Fibroblast of mammary gland (primary cell): ENCODE results near the gene IGFBP6.

Experiments
- DNase-seq: peaks from one replicate; pipeline ENCODE4 v3.0.0-alpha.2; 2010; ENCODE audit warnings: low read depth
- H3K4me3 ChIP-seq: 2 replicates; pipeline ENCODE4 v1.5.1; 2011; ENCODE audit warnings: low read depth, mild to moderate bottlenecking, low read length, moderate library complexity; ENCODE audit not compliant: control insufficient read depth
- TF ChIP-seq, protein P1 (sequence below): conservative IDR thresholded peaks from 2 replicates; pipeline ENCODE4 v1.5.1; 2011; ENCODE audit warnings: low read depth, low read length, inconsistent platforms; ENCODE audit not compliant: control insufficient read depth, insufficient read depth

Gene IGFBP6

DNA sequence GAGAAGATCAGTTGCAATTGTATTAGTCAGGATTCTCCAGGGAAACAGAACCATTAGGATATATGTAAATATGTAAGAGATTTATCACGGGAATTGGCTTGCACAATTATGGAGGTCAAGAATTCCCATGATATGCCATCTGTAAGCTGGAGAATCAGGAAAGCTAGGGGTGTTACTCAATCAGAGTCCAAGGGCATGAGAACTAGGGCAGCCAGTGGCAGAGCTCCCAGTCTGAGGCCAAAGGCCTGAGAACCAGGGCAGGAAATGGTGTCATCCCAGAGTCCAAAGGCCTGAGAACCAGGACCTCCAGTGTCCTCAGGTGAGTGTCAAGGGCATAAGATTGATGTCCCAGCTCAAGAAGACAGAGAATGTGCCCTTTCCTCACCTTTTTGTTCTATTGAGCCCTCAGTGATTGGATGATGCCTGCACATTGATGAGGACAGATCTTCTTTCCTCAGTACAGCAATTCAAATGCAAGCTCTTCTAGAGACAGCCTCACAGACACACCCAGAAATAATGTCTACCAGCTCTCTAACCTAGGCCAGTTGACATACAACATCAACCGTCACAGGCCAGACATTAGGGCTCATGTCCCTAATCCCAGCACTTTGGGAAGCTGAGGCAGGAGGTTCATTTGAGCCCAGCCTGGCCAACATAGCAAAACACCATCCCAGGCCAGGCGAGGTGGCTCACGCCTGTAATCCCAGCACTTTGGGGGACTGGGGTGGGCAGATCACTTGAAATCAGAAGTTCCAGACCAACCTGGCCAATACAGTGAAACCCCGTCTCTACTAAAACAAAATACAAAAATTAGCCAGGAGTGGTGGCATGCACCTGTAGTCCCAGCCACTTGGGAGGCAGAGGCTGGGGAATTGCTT lies 48.2 kb downstream of the IGFBP6 start:
- H3K4me3 ChIP-seq = no peak overlapping the region
- DNase-seq = peak; percentile 94

DNA sequence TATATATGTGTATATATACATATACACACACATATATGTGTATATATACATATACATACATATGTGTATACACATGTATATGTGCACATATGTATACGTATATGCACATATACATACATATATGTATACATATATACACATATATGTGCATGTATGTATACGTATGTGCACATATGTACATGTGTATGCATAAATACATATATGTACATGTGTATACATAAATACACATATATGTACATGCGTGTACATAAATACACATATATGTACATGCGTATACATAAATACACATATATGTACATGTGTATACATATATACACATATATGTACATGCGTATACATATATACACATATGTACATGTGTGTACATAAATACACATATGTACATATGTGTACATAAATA lies 49.7 kb downstream of the IGFBP6 start:
- TF ChIP-seq, protein P1, sequence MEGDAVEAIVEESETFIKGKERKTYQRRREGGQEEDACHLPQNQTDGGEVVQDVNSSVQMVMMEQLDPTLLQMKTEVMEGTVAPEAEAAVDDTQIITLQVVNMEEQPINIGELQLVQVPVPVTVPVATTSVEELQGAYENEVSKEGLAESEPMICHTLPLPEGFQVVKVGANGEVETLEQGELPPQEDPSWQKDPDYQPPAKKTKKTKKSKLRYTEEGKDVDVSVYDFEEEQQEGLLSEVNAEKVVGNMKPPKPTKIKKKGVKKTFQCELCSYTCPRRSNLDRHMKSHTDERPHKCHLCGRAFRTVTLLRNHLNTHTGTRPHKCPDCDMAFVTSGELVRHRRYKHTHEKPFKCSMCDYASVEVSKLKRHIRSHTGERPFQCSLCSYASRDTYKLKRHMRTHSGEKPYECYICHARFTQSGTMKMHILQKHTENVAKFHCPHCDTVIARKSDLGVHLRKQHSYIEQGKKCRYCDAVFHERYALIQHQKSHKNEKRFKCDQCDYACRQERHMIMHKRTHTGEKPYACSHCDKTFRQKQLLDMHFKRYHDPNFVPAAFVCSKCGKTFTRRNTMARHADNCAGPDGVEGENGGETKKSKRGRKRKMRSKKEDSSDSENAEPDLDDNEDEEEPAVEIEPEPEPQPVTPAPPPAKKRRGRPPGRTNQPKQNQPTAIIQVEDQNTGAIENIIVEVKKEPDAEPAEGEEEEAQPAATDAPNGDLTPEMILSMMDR = no peak
- no peak overlapping the region for H3K4me3 ChIP-seq
- no peak for DNase-seq

More for the DNA sequence above, 48.2 kb downstream of the IGFBP6 start:
- TF ChIP-seq, protein P1 = no peak

DNA sequence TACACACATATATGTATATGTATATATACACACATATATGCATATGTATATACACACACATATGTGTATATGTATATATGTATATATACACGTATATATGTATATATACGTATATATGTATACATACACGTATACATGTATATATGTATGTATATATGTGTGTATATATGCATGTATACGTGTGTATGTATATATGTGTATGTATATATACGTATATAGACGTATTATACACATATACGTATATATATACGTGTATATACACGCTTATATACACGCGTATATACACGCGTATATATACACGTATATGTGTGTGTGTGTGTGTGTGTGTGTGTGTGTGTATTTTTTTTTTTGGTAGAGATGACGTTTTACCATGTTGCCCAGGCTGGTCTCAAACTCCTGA lies 50.2 kb downstream of the IGFBP6 start:
- TF ChIP-seq, protein P1 = no peak
- DNase-seq = no peak
- no peak overlapping the region for H3K4me3 ChIP-seq

DNA sequence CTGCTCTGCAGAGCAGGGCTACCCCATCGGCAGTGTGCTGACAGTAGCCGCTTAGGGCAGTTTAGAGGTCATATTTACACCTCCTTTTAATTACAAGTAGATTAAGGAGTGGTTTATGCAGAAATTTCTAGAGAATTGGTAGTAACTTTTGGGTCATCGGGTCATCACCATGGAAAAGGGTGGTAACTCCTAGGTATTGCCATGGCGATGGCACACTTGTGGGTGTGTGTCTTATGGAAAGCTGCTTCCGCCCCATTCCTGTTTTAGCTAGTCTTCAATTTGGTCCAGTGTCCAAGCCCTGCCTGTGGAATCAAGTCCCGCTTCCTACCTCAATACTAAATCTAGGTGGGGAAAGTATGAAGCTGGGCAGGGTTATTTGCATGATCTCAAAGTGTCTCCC lies 53.6 kb downstream of the IGFBP6 start:
- no peak overlapping the region for H3K4me3 ChIP-seq
- TF ChIP-seq, protein P1 = no peak
- DNase-seq = no peak
